Heart right ventricle (tissue), 16 donors: ENCODE measurements around the gene KCNE1. TPM values are rescaled to one million over a fixed set of nuclear protein-coding genes. Genes with fewer than 3 reads are reported as not detected.
"Not testable (repeated sequence)": the region's sequence is repeated elsewhere in the genome, so short reads cannot be mapped to it uniquely, and the experiment has no call there.

Experiments used
- ATAC-seq, 8 donors: fragments of 200-7000 bp; cut with Tn5 transposase; one replicate each; pipeline ENCODE4 v1.9.1; 2020; ENCODE audit warnings: mild to moderate bottlenecking in 8 of 8, moderate library complexity in 8 of 8, moderate number of reproducible peaks in 1 of 8
- DNase-seq, 2 donors: peaks; one replicate each; pipeline ENCODE4 v3.0.0-alpha.2; 2020
- H3K27ac ChIP-seq, 10 donors: fragments of 200-600 bp; sonication (generic) in 2 of 10; one replicate each; pipeline versions ENCODE4 v1.5.0 to v1.8.0; 2020 to 2022; ENCODE audit warnings: mild to moderate bottlenecking in 3 of 10
- H3K27me3 ChIP-seq, 7 donors: fragments of 200-600 bp; one replicate each; pipeline ENCODE4 v1.8.0; 2021 to 2022; ENCODE audit warnings: mild to moderate bottlenecking in 2 of 7
- H3K36me3 ChIP-seq, 9 donors: fragments of 200-600 bp; sonication (generic) in 1 of 9; one replicate each; pipeline versions ENCODE4 v1.5.0 to v1.8.0; 2020 to 2022; ENCODE audit warnings: mild to moderate bottlenecking in 2 of 9
- H3K4me1 ChIP-seq, 9 donors: fragments of 200-600 bp; sonication (generic) in 1 of 9; one replicate each; pipeline versions ENCODE4 v1.5.0 to v1.8.0; 2020 to 2022; ENCODE audit warnings: mild to moderate bottlenecking in 4 of 9
- H3K4me3 ChIP-seq, 10 donors: fragments of 200-600 bp; sonication (generic) in 2 of 10; one replicate each; pipeline versions ENCODE4 v1.5.0 to v1.8.0; 2020 to 2022; ENCODE audit warnings: mild to moderate bottlenecking in 7 of 10, moderate library complexity in 2 of 10
- H3K9me3 ChIP-seq, 11 donors: fragments of 200-600 bp in 10 of 11; sonication (generic) in 2 of 11; one replicate each; pipeline versions ENCODE4 v1.5.0 to v1.8.0; 2013 to 2022; ENCODE audit warnings: mild to moderate bottlenecking in 2 of 11, control low read depth in 1 of 11, moderate library complexity in 1 of 11
- whole genome bisulfite sequencing, 2 donors: extraction: QIAGEN DNeasy Blood & Tissue Kit; methylation state at CpG; one replicate each; pipeline ENCODE4 v1.1.7; 2013; ENCODE audit warnings: inconsistent platforms in 1 of 2; 5-methylcytosine and 5-hydroxymethylcytosine counted together
- intact Hi-C, 10 donors: fragments of 100-400 bp; cut with DNase I; formaldehyde crosslinking; loops; one replicate each; pipeline versions ENCODE4 v1.11.1 to v1.14.2; 2022
- polyA plus RNA-seq, 2 donors: library from polyadenylated mRNA; stranded (reverse); fragments of 200-250 nt; gene quantifications; one replicate each; pipeline ENCODE4 v1.2.3, GENCODE V29; 2013
- total RNA-seq, 10 donors: library from RNA; stranded (reverse); fragmentation: NEBNext Ultra II Directional in 3 of 10; extraction: Animal tissue kit (Norgen Biotek cat#: 25700) in 3 of 10; gene quantifications; one replicate each; pipeline versions ENCODE4 v1.2.1 to v1.2.4, GENCODE V29; 2021 to 2023
- donor health status: Arrhythmogenic right ventricular cardiomyopathy.
- donor health status: ischemic (EF 13 %, LVEDD 7.1; RV severe dilation, severe dysfunction).
- donor health status: healthy with polysubstance abuse.
- donor health status: DM: no; HTN: yes; CAD: no.
- donor health status: DM: no; HTN: no; CAD: no.
- donor health status: ischemic (EF 25% LVEDD 6.9; RV normal size, moderate dysfunction).
- donor health status: ischemic (EF 25% LVEDD 5.7; RV mildly dilated, moderate dysfunction).
- donor health status: healthy.
- donor health status: DM: yes; HTN: yes; CAD: no.
- donor health status: Ischemic cardiomyopathy.
- donor health status: ischemic (EF 35%, LVEDD 5.7; RV mildly dilated, moderate dysfunction).
- donor health status: nonischemic (EF 11% LVEDD 7.7; RV severe dilation, severe dysfunction).
- donor health status: DM: yes; HTN: yes; CAD: no.
- donor health status: PGD.
- donor health status: ischemic (EF 29% LVEDD 5.4; RV normal size, mild dysfunction).
- donor health status: nonischemic (EF 23%, LVEDD 6.1; RV moderate dilation, normal function).

Gene KCNE1
- total and polyA plus RNA-seq, 12 donors: 0.75 to 15.5 (median 7.3) TPM

DNA sequence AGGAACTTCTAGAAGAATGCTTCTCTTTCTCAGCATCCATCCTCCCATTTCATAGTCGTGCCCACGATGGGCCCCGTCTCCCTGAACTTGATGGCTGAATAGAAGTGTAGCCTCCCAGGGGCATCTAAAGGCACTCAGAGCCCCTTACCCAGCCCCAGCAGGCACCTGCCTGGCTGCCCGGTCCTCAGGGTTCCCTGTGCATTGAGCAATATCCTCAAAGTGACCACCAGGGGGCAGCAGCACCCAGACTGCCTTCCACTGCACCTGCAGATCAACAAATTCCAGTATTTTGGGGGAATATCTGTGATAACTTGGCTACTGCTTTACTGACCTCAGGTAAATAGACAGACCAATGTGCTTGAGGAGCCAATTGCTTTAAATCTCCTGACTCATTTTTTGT lies 68.5 kb downstream of the KCNE1 start:
- H3K36me3 ChIP-seq, H3K27me3 ChIP-seq, H3K4me3 ChIP-seq, intact Hi-C loops, DNase-seq, H3K9me3 ChIP-seq, H3K4me1 ChIP-seq, H3K27ac ChIP-seq: not testable (repeated sequence)
- no CpG with 5 or more reads among the region's 4 CpGs for WGBS, 2 donors
- peak in 6 of 8 donors; percentile 50 to 81 (median 62) for ATAC-seq

DNA sequence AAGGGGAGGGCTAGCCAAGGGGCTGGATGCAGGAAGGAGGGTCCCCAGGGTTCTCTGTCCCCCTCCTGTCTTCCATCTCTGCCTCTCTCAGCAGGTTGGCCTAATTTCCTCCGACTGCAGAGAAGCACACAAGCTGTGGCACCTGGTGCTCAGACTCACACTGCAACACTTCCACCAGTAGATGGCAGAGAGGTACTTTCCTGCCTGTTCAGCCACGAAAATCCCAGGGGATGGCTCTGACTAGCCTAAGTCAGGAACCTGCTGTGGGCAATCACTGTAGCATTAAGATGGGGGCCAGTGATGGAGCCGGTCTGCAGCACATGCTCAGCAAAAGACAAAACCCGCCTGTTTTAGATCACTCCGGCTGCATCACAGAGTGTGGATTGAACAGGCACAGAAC lies 82.3 kb downstream of the KCNE1 start:
- H3K27ac ChIP-seq, H3K36me3 ChIP-seq, DNase-seq, H3K9me3 ChIP-seq, H3K4me1 ChIP-seq, intact Hi-C loops, H3K4me3 ChIP-seq, H3K27me3 ChIP-seq: not testable (repeated sequence)
- ATAC-seq: peak in 3 of 8 donors; percentile 46 to 64 (median 56)
- no CpG with 5 or more reads among the region's 5 CpGs for WGBS, 2 donors

DNA sequence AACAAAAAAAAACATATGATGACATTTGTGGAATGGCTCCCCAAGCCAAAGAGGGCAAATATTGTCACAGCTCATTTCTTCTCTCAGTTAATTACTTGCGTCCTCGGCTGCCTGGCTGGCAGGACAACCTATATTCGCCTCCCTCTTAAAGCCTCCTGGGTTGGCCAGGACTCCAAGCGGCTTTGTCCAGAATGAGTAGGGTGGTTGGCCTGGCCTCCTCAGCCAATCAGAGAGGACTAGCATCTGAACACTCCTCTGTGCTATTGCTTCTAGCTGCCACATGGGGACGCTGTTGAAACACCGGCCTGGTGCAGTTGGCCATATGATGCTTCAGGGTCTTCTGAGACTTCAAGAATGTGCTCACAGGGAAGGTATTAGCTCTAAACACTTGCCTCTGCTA lies 83.6 kb downstream of the KCNE1 start:
- H3K4me1 ChIP-seq, DNase-seq, H3K4me3 ChIP-seq, intact Hi-C loops, H3K27me3 ChIP-seq, H3K36me3 ChIP-seq, ATAC-seq, H3K27ac ChIP-seq, H3K9me3 ChIP-seq: not testable (repeated sequence)
- WGBS, 2 donors: no CpG with 5 or more reads among the region's 6 CpGs

DNA sequence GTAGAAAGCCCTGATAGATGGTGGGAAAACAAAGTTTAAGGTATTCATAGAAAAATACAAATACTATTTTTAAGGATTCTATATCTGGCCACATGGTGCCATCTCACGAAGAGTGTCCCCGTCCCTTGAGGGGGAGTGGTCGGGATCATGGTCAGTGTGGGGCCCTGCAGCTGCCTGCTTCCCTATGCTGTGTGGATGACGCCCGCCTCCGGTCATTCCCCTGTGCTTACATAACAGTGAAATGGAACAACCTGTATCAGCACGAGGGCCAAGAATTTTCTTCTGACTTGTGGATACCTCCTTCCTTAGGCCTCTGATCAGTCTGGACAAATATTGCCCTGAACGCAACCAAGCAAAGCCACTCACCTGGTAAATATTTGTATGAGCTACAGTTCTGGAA lies 84.7 kb downstream of the KCNE1 start:
- intact Hi-C loops, H3K27ac ChIP-seq, DNase-seq, H3K9me3 ChIP-seq, H3K4me3 ChIP-seq, H3K27me3 ChIP-seq, H3K36me3 ChIP-seq, H3K4me1 ChIP-seq, ATAC-seq: not testable (repeated sequence)
- no CpG with 5 or more reads among the region's 8 CpGs for WGBS, 2 donors

DNA sequence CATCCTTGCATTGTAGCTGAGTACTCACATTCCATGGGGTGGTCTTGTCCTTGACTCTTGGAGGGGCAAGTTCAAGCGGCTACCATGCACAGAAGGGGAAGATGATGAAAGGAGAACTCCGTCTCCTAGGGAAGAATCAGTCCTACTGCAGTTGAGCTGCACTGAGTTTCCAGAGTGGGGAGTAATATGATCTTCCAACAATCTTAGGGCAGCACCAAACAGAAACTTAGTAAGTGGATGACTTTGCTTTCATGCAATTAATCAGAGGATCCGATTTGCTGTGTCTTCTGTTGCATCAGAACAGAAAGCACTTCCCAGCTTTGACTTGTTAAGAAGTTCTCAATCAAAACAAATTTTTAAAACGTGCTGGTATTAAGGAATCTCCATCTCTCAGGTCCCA lies 88.2 kb downstream of the KCNE1 start, which contains the start of gene SMIM34:
SMIM34 (minus strand) TSS at position 147 of the 400 bp plus-strand sequence; CDS start at position 35, 112 bp downstream.
- WGBS, 2 donors: no CpG with 5 or more reads among the region's 4 CpGs
- H3K27me3 ChIP-seq, H3K9me3 ChIP-seq, H3K4me1 ChIP-seq, intact Hi-C loops, H3K36me3 ChIP-seq, H3K27ac ChIP-seq, ATAC-seq, H3K4me3 ChIP-seq, DNase-seq: not testable (repeated sequence)

DNA sequence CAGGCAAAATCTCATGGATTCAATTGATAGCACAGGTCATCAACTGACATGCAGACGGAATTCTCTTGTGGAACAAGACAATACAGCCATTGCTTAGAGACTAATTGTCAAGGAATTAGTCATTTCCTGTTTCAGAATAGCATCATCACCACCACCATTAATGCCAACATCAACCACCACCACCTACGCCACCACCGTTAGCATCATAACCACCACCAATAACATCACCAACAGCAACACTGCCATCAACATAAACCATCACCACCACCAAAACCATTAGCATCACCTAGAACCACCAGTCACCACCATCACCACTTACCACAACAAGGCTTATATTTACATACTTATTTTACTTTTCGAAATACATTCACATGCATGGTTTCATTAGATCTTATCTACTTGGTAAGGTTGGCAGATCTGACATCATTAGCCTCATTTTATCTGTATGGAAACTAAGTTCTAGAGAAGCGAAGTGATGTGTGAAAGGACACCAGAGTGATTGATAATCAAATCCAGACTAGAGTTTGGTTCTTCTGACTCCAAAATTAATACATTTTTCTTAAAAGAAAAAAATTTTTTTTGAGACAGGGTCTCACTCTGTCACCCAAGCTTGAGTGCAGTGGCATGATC lies 94.4 kb downstream of the KCNE1 start:
- not testable (repeated sequence) for H3K4me3 ChIP-seq
- no CpG with 5 or more reads among the region's 5 CpGs for WGBS, 2 donors

DNA sequence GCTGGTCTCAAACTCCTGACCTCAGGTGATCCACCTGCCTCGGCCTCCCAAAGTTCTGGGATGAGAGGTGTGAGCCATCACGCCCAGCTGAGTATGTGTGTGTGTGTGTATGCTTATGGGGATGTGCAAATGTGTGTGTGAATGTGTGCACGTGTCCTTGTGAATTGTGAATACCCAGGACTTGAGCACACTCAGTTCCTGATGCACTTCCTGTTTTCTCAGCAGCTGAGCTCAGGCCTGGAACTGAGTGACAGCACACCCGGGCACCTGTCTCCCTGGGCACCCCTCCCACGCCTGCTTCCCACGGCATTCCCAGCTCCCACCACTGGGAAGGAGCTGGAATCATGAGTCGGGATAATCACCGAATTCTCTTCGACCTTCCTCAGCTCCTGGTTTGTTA lies 104.7 kb downstream of the KCNE1 start:
- WGBS, 2 donors: no CpG with 5 or more reads among the region's 9 CpGs
- ATAC-seq, H3K36me3 ChIP-seq, DNase-seq, H3K27ac ChIP-seq, H3K4me1 ChIP-seq, H3K4me3 ChIP-seq, intact Hi-C loops, H3K27me3 ChIP-seq, H3K9me3 ChIP-seq: not testable (repeated sequence)

More for the DNA sequence above, 94.4 kb downstream of the KCNE1 start:
- H3K27me3 ChIP-seq, H3K27ac ChIP-seq, H3K4me1 ChIP-seq, ATAC-seq, intact Hi-C loops, DNase-seq, H3K9me3 ChIP-seq, H3K36me3 ChIP-seq: not testable (repeated sequence)

DNA sequence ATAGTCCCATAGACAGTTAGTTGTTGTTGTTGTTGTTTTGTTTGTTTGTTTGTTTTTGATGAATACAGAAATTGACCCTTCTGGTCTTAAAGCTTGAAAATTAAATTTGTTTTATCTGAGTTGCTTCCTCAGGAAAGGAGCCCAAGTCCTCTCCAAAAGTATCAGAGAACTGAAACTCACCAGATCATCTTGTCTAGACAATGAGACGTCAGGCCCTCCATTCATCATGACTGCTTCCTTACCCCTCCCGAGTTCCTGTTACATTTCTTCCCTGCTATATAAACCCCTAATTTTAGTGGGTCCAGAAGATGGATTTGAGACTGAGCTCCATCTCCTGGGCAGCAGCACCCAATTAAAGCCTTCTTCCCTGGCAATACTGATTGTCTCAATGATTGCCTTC lies 105.3 kb downstream of the KCNE1 start:
- H3K4me3 ChIP-seq, ATAC-seq, DNase-seq, H3K27ac ChIP-seq, H3K4me1 ChIP-seq, H3K36me3 ChIP-seq, H3K27me3 ChIP-seq, intact Hi-C loops, H3K9me3 ChIP-seq: not testable (repeated sequence)
- WGBS, 2 donors: no CpG with 5 or more reads among the region's 2 CpGs

DNA sequence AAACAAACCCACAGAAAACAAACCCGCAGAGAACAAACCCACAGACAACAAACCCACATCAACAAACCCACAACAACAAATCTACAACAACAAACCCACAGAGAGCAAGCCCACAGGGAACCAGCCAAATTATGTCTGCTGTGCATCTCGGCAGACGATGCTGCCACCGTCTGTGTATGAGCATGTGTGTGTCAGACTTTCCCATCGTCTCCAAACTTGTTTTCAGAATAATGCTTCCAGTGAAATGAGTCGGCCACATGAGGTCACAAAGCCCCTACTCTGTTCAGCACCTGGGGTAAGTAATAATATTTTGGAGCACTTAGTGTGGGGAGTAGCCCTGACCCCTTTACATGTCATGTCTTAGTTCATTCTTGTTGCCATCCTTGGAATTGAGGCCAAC lies 105.9 kb downstream of the KCNE1 start:
- ATAC-seq, H3K27me3 ChIP-seq, H3K27ac ChIP-seq, H3K9me3 ChIP-seq, H3K4me1 ChIP-seq, H3K4me3 ChIP-seq, intact Hi-C loops, DNase-seq, H3K36me3 ChIP-seq: not testable (repeated sequence)
- no CpG with 5 or more reads among the region's 6 CpGs for WGBS, 2 donors

DNA sequence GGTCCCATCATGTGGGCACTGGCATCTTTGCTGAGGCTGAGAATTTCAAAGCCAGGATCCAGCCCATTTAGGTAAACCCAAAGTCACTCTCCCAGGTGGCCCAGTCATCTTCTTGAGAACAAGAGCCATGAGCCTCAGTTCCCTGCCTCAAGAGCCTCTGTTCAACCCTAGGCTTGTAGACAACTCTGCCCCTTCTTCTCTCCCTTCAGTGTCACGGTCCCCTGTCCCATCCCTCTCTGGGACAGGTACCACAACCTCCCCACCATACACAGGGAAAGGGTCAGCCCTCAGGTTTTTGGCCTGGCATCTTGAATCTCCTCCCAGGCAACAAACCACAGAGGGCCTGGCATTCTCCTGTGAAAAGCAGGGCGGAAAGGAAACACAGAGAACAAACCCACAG lies 106.3 kb downstream of the KCNE1 start:
- WGBS, 2 donors: no CpG with 5 or more reads among the region's 2 CpGs
- DNase-seq, ATAC-seq, H3K9me3 ChIP-seq, H3K4me1 ChIP-seq, H3K27me3 ChIP-seq, intact Hi-C loops, H3K36me3 ChIP-seq, H3K27ac ChIP-seq, H3K4me3 ChIP-seq: not testable (repeated sequence)

DNA sequence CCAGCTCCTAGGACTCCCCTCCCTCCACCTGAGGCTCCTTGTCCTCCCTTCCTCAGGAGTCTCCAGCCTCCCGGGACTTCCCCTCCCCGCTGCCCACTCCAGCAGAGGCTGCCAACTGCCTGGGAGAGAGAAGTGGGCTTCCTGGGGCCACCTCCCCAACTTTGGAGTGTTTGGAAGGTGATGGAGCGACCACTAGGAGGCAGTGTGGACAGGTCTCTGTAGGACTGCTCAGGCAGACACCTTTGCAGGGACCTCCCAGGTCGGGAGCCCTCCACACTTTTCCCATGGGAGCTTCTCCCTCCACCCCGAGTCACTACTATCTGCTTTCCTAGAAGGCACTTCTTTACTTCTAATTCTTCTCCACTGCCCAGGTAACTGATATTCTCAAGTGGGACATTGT lies 107.3 kb downstream of the KCNE1 start:
- H3K27ac ChIP-seq, H3K4me3 ChIP-seq, H3K27me3 ChIP-seq, H3K9me3 ChIP-seq, ATAC-seq, H3K36me3 ChIP-seq, intact Hi-C loops, DNase-seq, H3K4me1 ChIP-seq: not testable (repeated sequence)
- WGBS, 2 donors: no CpG with 5 or more reads among the region's 5 CpGs

DNA sequence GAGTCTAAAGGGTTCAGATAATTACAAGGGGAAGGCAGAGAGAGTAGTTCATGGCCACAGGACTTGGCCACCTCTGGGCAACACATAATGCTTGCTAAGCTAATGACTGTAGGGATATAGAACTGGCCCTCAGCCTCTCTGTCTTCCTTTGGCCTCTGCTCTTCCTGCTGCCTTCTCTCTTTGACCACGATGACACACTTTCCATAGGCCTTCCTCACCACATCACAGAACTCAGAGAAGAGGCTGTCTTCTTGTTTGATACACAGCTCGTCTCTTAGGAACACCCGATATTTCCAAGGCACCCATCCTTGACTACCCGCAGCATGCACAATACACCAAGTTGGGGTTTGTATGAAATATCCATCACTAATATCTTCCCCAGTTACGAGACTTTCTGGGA lies 111.5 kb downstream of the KCNE1 start:
- ATAC-seq, H3K4me3 ChIP-seq, H3K36me3 ChIP-seq, intact Hi-C loops, DNase-seq, H3K27ac ChIP-seq, H3K9me3 ChIP-seq, H3K4me1 ChIP-seq, H3K27me3 ChIP-seq: not testable (repeated sequence)
- WGBS, 2 donors: no CpG with 5 or more reads among the region's 5 CpGs
